SU-DHL-6 (cell line): Measurements from ENCODE around the gene GDPD3.

ENCODE experiments used
- CTCF ChIP-seq: fragments of 200-600 bp; sonication (generic); IDR thresholded peaks from one replicate; pipeline ENCODE4 v1.5.1; 2017; ENCODE audit warnings: antibody characterized with exemption, mild to moderate bottlenecking, low read length, moderate library complexity; ENCODE audit not compliant: insufficient read depth, poor library complexity, severe bottlenecking
- EZH2phosphoT487 ChIP-seq: fragments of 200-600 bp; sonication (generic), shearing (Covaris generic); conservative IDR thresholded peaks from 2 replicates; pipeline ENCODE4 v1.6.1; 2018; ENCODE audit warnings: mild to moderate bottlenecking, antibody characterized with exemption, low read length, moderate library complexity, mixed read lengths

DNA sequence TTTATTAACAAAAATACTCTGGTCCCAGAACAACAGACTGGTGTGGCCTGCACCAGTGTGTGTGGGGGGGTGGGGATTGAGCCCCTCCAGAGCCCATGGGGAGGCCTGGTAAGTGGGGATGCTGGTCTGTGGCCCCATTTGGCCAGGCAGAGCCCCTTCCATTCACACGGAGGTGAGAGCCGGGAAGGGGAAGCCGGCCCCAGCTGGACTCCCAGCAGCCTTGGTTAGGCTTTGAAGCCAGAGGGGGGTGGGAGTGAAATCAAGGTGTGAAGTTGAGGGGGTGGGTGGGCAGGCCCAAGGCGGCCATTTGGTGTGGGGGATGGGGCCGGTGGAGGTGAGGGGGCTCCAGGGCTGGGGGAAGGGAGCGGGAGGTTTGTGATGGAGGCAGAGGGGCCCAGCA is 27.5 kb downstream of the GDPD3 start:
- no peak for TF ChIP-seq CTCF
- TF ChIP-seq EZH2phosphoT487 = no peak
